Measurements from ENCODE around the gene ZBTB7C. TPM values are rescaled to one million over a fixed set of nuclear protein-coding genes. Genes with fewer than 3 reads are reported as not detected.

The ZBTB7C gene
- total RNA-seq, 1 experiment from 2014 or later = 0.18 TPM

DNA sequence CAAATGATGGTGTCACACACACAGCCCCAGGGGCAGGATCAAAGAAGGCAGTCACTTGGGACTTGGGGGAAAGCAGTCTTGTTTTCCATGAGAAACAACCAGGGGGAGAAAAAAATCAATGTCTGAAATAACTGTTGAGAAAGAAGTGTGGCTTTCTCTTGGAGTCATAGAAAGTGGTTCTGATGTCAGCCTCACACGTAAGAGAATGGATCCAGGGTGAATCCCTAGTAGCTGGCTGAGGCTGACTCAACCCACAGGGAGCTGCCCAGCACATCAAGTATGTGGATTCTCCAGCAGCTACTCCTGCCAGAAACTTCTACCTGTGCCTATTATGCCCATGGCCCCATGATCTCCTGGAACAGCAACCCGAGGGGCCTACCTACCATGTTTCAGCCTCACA lies 33.6 kb upstream of the ZBTB7C start:
- POLR2A ChIA-PET = no interaction called here
- no peaks in the 10 kb centered on the region for H3K9me3 Mint-ChIP-seq (ENCODE audit: unreplicated experiment)
- TF ChIP-seq CTCF (IDR thresholded peaks at IDR 0.05; ENCODE audit: insufficient read depth in 1 of 2, low read depth in 1 of 2, low read length in 1 of 2, severe bottlenecking in 1 of 2, unreplicated experiment in 1 of 2) = no peak
- BruUV-seq (replicated peaks) = no TSS peak
- no peak overlapping the region for H3K4me3 Mint-ChIP-seq (ENCODE audit: unreplicated experiment)
- H3K36me3 Mint-ChIP-seq (ENCODE audit: insufficient read depth, unreplicated experiment) = no peaks in the 10 kb centered on the region
- DNase-seq = no peak
- intact Hi-C loops (cut with micrococcal nuclease; ENCODE audit: unreplicated experiment) = no loop called here
- H3K36me3 ChIP-seq (ENCODE audit: control insufficient read depth, insufficient read depth, low read length) = no peaks in the 10 kb centered on the region
- peaks cover 11% of the 10 kb centered on the region for H3K27me3 Mint-ChIP-seq (ENCODE audit: insufficient read depth, unreplicated experiment)
- H3K4me3 ChIP-seq (ENCODE audit: low read depth, low read length) = no peak overlapping the region
- no peaks in the 10 kb centered on the region for H3K4me1 ChIP-seq
- no peak overlapping the region for H3K27ac Mint-ChIP-seq (ENCODE audit: unreplicated experiment)
- CTCF ChIA-PET = no interaction called here
- H3K9me3 ChIP-seq = no peaks in the 10 kb centered on the region
- H3K27me3 ChIP-seq (replicated peaks; ENCODE audit: control insufficient read depth, insufficient read depth, low read length) = no peaks in the 10 kb centered on the region
- no peaks in the 10 kb centered on the region for H3K4me1 Mint-ChIP-seq (ENCODE audit: low read depth, unreplicated experiment)

DNA sequence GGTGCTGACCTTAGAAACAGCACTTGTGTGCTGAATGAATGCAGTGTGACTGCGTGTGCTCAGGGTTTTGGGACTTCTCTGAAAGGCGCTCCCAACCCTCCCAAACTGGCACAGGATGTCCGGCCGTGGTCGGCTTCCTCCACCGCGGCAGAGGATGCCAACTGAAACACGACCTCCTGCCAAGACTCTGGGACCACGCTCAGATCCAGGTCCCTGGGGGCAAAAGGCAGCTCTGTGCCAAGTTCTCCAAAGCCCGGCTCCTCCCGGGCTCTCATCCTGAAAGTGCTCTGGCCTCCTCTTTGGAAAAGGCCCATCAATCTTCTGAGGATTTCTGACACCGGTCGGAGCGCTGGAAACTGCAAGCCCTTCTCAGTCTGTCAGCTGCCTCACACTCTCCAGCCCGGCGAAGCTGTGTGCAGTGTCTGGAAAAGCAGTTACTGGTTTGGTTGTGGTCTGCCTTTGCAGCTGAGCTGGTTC lies 32.3 kb upstream of the ZBTB7C start:
- no peak overlapping the region for H3K4me3 Mint-ChIP-seq (ENCODE audit: unreplicated experiment)
- Histone ChIP-seq H3K27me3 (replicated peaks; ENCODE audit: control insufficient read depth, insufficient read depth, low read length) (no peaks in the 10 kb centered on the region), H3K9me3 (no peaks in the 10 kb centered on the region), H3K4me1 (no peaks in the 10 kb centered on the region), H3K36me3 (ENCODE audit: control insufficient read depth, insufficient read depth, low read length) (no peaks in the 10 kb centered on the region), H3K4me3 (ENCODE audit: low read depth, low read length) (no peak overlapping the region)
- no peaks in the 10 kb centered on the region for H3K9me3 Mint-ChIP-seq (ENCODE audit: unreplicated experiment)
- no peak for TF ChIP-seq CTCF (IDR thresholded peaks at IDR 0.05; ENCODE audit: insufficient read depth in 1 of 2, low read depth in 1 of 2, low read length in 1 of 2, severe bottlenecking in 1 of 2, unreplicated experiment in 1 of 2)
- H3K4me1 Mint-ChIP-seq (ENCODE audit: low read depth, unreplicated experiment) = no peaks in the 10 kb centered on the region
- BruUV-seq (replicated peaks) = no TSS peak
- no peak for DNase-seq
- ChIA-PET CTCF (no interaction called here), POLR2A (no interaction called here)
- intact Hi-C loops (cut with micrococcal nuclease; ENCODE audit: unreplicated experiment) = no loop called here
- no peaks in the 10 kb centered on the region for H3K36me3 Mint-ChIP-seq (ENCODE audit: insufficient read depth, unreplicated experiment)
- H3K27ac Mint-ChIP-seq (ENCODE audit: unreplicated experiment) = no peak overlapping the region
- H3K27me3 Mint-ChIP-seq (ENCODE audit: insufficient read depth, unreplicated experiment) = peaks cover 14% of the 10 kb centered on the region

GRCh38 chr18:48440924-48441323 lies 31.7 kb upstream of the ZBTB7C start:
- Mint-ChIP-seq H3K9me3 (ENCODE audit: unreplicated experiment) (no peaks in the 10 kb centered on the region), H3K27me3 (ENCODE audit: insufficient read depth, unreplicated experiment) (peaks cover 14% of the 10 kb centered on the region), H3K4me3 (ENCODE audit: unreplicated experiment) (no peak overlapping the region), H3K27ac (ENCODE audit: unreplicated experiment) (no peak overlapping the region), H3K36me3 (ENCODE audit: insufficient read depth, unreplicated experiment) (no peaks in the 10 kb centered on the region), H3K4me1 (ENCODE audit: low read depth, unreplicated experiment) (no peaks in the 10 kb centered on the region)
- no peak for TF ChIP-seq CTCF (IDR thresholded peaks at IDR 0.05; ENCODE audit: insufficient read depth in 1 of 2, low read depth in 1 of 2, low read length in 1 of 2, severe bottlenecking in 1 of 2, unreplicated experiment in 1 of 2)
- ChIA-PET CTCF (no interaction called here), POLR2A (no interaction called here)
- Histone ChIP-seq H3K27me3 (replicated peaks; ENCODE audit: control insufficient read depth, insufficient read depth, low read length) (no peaks in the 10 kb centered on the region), H3K36me3 (ENCODE audit: control insufficient read depth, insufficient read depth, low read length) (no peaks in the 10 kb centered on the region), H3K4me3 (ENCODE audit: low read depth, low read length) (no peak overlapping the region), H3K9me3 (no peaks in the 10 kb centered on the region), H3K4me1 (no peaks in the 10 kb centered on the region)
- BruUV-seq (replicated peaks) = no TSS peak
- DNase-seq = no peak
- intact Hi-C loops (cut with micrococcal nuclease; ENCODE audit: unreplicated experiment) = no loop called here
